Psoas muscle (tissue), 8 donors: ENCODE results near the gene GGA2. TPM values are rescaled to one million over a fixed set of nuclear protein-coding genes. Genes with fewer than 3 reads are reported as not detected.

Source experiments
- ATAC-seq, 4 donors: fragments of 200-7000 bp; cut with Tn5 transposase; one replicate each; pipeline ENCODE4 v1.9.1; 2020; ENCODE audit warnings: moderate library complexity in 3 of 4, mild to moderate bottlenecking in 2 of 4
- DNase-seq, 2 donors: peaks; one replicate each; pipeline ENCODE4 v3.0.0-alpha.2; 2020
- H3K27ac ChIP-seq: fragments of 200-600 bp; one replicate; pipeline ENCODE4 v1.8.0; 2022
- H3K27me3 ChIP-seq, 3 donors: fragments of 200-600 bp in 1 of 3; one replicate each; pipeline versions ENCODE4 v1.6.1 to v1.8.0; 2013 to 2022; ENCODE audit warnings: low read length in 2 of 3, mild to moderate bottlenecking in 2 of 3, moderate library complexity in 1 of 3; ENCODE audit not compliant: insufficient read depth in 3 of 3
- H3K36me3 ChIP-seq, 2 donors: fragments of 200-600 bp in 1 of 2; one replicate each; pipeline versions ENCODE4 v1.6.1 to v1.8.0; 2013 to 2022; ENCODE audit warnings: low read depth in 1 of 2, mild to moderate bottlenecking in 1 of 2, moderate library complexity in 1 of 2; ENCODE audit not compliant: insufficient read depth in 1 of 2
- H3K4me1 ChIP-seq: fragments of 200-600 bp; one replicate; pipeline ENCODE4 v1.8.0; 2022
- H3K4me3 ChIP-seq: fragments of 200-600 bp; one replicate; pipeline ENCODE4 v1.8.0; 2022; ENCODE audit warnings: mild to moderate bottlenecking
- H3K9me3 ChIP-seq: fragments of 200-600 bp; one replicate; pipeline ENCODE4 v1.8.0; 2022
- WGBS, 3 donors: extraction: QIAGEN DNeasy Blood & Tissue Kit; methylation state at CpG; one replicate each; pipeline versions ENCODE4 v1.1.6 to v1.1.7; 2013; 5-methylcytosine and 5-hydroxymethylcytosine counted together
- intact Hi-C, 2 donors: fragments of 100-400 bp; cut with DNase I; formaldehyde crosslinking; loops; one replicate each; pipeline versions ENCODE4 v1.11.0 to v1.14.2; 2022
- polyA plus RNA-seq, 3 donors: library from polyadenylated mRNA; stranded (reverse); fragments of 200-250 nt; gene quantifications; one replicate each; pipeline ENCODE4 v1.2.3, GENCODE V29; 2013
- total RNA-seq, 4 donors: library from RNA; stranded (reverse); fragmentation: NEBNext Ultra II Directional in 2 of 4; extraction: Animal tissue kit (Norgen Biotek cat#: 25700) in 2 of 4; gene quantifications; one replicate each; pipeline versions ENCODE4 v1.2.1 to v1.2.4, GENCODE V29; 2021 to 2023
- TF ChIP-seq, protein P1 (sequence below): fragments of 200-600 bp; IDR thresholded peaks from one replicate; pipeline ENCODE4 v1.8.0; 2022; ENCODE audit warnings: antibody characterized with exemption
- donor health status: healthy with polysubstance abuse.
- donor health status: DM: no; HTN: no; CAD: no; lungs with moderate emphysema.
- donor health status: Bipolar disorder and iron deficiency.
- donor health status: healthy.
- donor health status: DM: yes; HTN: yes; CAD: no.
- donor health status: DM: no; HTN: no; CAD: no.
- donor health status: DM: no; HTN: no; CAD: no.
- donor health status: DM: yes; HTN: yes; CAD: no.

Gene GGA2
- total and polyA plus RNA-seq, 7 donors, result 18.9 to 62.9 (median 49.3) TPM

- 66 to 72% (median 72%) methylated on average over 11 of the region's 11 CpGs for WGBS, 3 donors
- DNase-seq (no peak), ATAC-seq (peak; percentile 48 to 79 (median 66))
- peaks cover 17 to 97% of the 10 kb centered on the region in 2 donors for H3K36me3 ChIP-seq
- no peaks in the 10 kb centered on the region for H3K4me1 ChIP-seq
- intact Hi-C loops, result no loop called here
- H3K9me3 ChIP-seq, result no peaks in the 10 kb centered on the region
- H3K27ac ChIP-seq, result no peak overlapping the region
- H3K4me3 ChIP-seq, result no peak overlapping the region
- TF ChIP-seq, protein P1, sequence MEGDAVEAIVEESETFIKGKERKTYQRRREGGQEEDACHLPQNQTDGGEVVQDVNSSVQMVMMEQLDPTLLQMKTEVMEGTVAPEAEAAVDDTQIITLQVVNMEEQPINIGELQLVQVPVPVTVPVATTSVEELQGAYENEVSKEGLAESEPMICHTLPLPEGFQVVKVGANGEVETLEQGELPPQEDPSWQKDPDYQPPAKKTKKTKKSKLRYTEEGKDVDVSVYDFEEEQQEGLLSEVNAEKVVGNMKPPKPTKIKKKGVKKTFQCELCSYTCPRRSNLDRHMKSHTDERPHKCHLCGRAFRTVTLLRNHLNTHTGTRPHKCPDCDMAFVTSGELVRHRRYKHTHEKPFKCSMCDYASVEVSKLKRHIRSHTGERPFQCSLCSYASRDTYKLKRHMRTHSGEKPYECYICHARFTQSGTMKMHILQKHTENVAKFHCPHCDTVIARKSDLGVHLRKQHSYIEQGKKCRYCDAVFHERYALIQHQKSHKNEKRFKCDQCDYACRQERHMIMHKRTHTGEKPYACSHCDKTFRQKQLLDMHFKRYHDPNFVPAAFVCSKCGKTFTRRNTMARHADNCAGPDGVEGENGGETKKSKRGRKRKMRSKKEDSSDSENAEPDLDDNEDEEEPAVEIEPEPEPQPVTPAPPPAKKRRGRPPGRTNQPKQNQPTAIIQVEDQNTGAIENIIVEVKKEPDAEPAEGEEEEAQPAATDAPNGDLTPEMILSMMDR, result no peak
- no peaks in the 10 kb centered on the region for H3K27me3 ChIP-seq
These were observed 17.8 kb upstream of the GGA2 start for GRCh38 chr16:23527961-23528643.

DNA sequence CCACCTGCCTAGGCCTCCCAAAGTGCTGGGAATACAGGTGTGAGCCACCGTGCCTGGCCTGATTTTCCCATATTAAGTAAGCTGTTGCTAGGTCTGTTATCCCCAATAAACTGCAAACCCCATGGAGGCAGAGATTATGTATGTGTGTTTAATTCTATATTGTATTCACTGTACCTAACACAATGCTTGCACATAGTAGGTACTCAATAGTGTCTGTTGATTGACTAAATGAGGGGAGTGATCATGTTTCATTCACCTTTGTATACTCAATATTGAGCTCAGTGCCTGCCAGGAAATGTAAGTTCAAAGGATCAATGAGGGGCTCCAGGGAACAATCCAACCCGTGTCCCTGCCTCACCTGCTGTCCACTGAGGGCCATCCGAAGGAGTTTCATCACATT lies 14.6 kb upstream of the GGA2 start:
- TF ChIP-seq, protein P1, result no peak
- Histone ChIP-seq H3K27me3 (no peaks in the 10 kb centered on the region), H3K4me3 (no peak overlapping the region), H3K36me3 (peaks cover 22 to 96% of the 10 kb centered on the region in 2 donors), H3K4me1 (no peaks in the 10 kb centered on the region), H3K27ac (no peak overlapping the region), H3K9me3 (no peaks in the 10 kb centered on the region)
- DNase-seq (no peak), ATAC-seq (no peak)
- intact Hi-C loops, result no loop called here
- WGBS, 3 donors, result 87 to 93% (median 91%) methylated on average over 3 of the region's 3 CpGs

DNA sequence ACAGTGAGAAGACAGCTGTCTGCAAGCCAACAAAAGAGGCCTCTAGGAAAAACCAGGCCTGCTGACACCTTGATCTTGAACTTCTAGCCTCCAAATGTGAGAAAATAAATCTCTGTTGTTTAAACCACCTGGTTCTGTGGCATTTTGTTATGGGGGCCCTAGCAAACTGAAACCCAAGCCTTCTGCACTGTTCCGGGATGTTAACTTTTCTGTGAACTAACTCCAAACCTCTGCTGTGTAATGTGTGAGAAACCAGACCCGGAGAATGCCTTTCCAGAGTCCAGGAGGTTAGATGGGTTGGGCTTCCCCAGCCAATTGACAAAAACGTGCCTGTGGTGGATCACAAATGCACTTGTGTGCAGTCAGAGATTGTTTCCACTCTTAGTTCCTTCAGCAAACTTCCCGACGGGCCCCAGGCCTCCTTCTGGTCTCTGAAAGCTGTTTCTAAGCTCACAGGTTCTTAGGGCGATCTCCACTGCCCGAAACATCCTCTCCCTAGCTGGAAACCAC lies 13.6 kb upstream of the GGA2 start:
- H3K36me3 ChIP-seq, result peaks cover 19 to 95% of the 10 kb centered on the region in 2 donors
- DNase-seq, result no peak
- H3K27ac ChIP-seq, result no peak overlapping the region
- H3K4me1 ChIP-seq, result no peaks in the 10 kb centered on the region
- TF ChIP-seq, protein P1, result no peak
- WGBS, 3 donors, result 73 to 77% (median 74%) methylated on average over 7 of the region's 7 CpGs
- intact Hi-C loops, result no loop called here
- no peak for ATAC-seq
- no peaks in the 10 kb centered on the region for H3K9me3 ChIP-seq
- no peaks in the 10 kb centered on the region for H3K27me3 ChIP-seq
- H3K4me3 ChIP-seq, result no peak overlapping the region

DNA sequence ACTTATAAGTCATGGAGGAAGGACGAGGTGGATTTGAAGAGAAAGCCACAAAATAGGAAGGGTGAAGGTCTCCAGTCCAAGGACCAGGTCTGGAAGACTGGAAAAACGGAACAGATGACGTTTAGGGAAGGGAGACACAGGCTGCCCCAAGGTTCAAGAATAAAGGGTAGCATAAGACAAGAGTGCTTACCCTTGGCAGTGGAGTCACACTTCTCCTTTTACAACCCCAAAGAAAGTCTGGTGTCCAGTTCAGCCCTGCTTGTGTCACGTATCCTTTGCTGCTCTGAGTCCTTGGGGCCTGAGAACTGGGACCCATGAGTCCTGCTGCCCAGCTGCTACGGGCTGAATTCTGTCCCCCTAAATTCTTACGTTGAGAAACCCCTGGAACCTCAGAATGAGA lies 13.0 kb upstream of the GGA2 start:
- no peaks in the 10 kb centered on the region for H3K4me1 ChIP-seq
- no peaks in the 10 kb centered on the region for H3K27me3 ChIP-seq
- H3K4me3 ChIP-seq, result no peak overlapping the region
- H3K36me3 ChIP-seq, result peaks cover 19 to 89% of the 10 kb centered on the region in 2 donors
- TF ChIP-seq, protein P1, result no peak
- intact Hi-C loops, result no loop called here
- ATAC-seq (no peak), DNase-seq (no peak)
- no peaks in the 10 kb centered on the region for H3K9me3 ChIP-seq
- H3K27ac ChIP-seq, result no peak overlapping the region
- 84 to 94% (median 93%) methylated on average over 6 of the region's 6 CpGs for WGBS, 3 donors
